UCSD-AML1 (cell line): ENCODE measurements around the gene PVALB.

Source experiments
- DNase-seq: peaks from one replicate; lab custom pipeline; 2025; ENCODE audit not compliant: unreplicated experiment; lab: John Stamatoyannopoulos, UW

Gene PVALB

DNA sequence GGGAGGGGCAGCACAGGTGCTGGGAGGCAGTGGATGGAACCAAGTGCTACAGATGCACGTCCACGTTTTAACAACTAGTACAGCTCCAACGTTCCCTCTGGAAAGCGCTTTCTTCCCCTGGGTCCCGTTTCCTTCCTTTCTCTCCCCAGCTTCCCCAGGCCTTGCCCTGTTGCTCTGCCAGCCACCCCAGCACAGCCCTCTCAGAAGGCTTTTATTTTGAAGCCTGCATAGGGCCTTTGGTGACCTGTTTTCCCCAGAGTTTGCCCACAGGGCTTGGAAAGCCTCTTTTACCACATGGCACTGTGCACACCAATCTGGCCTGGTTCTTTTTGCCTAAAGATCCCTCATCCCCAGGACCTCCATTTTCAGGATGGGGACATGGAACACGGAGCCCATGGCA is 30.1 kb upstream of the PVALB start:
- no peak for DNase-seq

- DNase-seq, result no peak
Measured at GRCh38 chr22:36846271-36846670, 29.4 kb upstream of the PVALB start.

- DNase-seq, result no peak
Measured at GRCh38 chr22:36840106-36840505, 23.3 kb upstream of the PVALB start.

- no peak for DNase-seq
Measured at GRCh38 chr22:36839356-36840073, 22.7 kb upstream of the PVALB start.

GRCh38 chr22:36838119-36839030 is 21.5 kb upstream of the PVALB start:
- DNase-seq, result no peak

- no peak for DNase-seq
Measured at GRCh38 chr22:36835903-36836302, 19.1 kb upstream of the PVALB start.

- no peak for DNase-seq
Measured at GRCh38 chr22:36833073-36833472, 16.2 kb upstream of the PVALB start.

DNA sequence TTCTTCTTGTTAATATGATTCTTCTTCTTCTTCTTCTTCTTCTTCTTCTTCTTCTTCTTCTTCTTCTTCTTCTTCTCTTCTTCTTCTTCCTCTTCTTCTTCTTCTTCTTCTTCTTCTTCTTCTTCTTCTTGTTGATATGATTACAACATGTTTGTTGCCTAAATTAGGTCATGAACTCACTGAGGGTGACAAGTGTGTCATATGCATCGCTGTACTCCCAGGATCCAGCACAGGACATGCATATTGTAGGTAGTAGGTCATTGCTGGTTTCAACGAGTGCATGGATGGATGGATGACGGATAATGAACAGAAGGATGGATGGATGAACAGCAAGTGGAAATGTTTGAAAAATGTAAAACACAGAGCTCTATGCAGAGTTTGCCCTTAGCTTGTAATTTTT is 14.9 kb upstream of the PVALB start:
- no peak for DNase-seq

DNA sequence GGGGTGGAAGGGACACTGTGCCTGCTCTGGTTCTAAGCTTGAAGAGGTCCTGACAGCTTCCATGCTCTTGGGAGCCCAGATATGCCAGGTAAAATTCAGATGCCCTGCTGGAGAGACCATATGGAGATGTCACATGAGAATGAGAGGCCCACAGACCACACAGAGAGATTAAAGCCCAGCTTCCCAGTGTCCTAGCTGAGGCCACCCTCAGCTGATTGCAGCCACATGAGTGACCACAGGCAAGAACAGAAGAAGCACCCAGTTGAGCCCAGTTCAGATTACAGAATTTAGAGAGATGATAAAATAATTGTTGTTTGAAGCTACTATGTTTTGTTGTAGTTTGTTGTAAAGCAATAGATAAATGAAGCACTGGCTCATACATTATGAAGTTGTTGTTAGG is 14.4 kb upstream of the PVALB start:
- no peak for DNase-seq

- no peak for DNase-seq
Measured at GRCh38 chr22:36830601-36831000, 13.8 kb upstream of the PVALB start.

DNA sequence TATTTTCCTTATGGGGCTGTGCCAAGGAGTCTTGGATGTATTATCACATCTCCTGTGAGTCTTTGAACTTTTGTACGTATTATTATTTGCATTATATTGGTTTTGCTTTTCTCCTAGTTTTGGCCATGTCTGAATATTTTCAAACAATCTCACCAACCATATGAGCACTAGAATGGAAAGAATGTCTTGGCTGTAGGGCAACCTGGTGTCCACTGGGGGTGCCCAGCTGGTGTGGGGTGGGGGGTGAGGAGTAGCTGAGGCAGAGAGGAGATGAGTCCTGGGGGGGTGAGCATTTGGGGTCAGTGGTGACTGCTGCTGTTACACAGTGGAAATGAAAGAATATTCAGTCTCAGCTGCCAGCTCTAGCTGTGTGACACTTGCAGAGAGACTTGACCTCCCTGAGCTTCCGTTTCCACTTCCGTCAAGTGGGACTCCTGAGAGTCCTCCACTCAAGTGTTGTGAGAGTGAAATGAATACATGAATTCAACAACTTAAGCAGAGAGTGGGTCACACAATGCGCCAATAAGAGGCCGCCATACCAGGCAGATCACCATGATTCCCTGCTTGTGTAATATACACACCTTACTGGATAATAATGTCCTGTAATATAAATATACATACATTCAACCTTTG is 12.7 kb upstream of the PVALB start:
- DNase-seq, result no peak

- DNase-seq, result no peak
Measured at GRCh38 chr22:36828815-36829214, 12.0 kb upstream of the PVALB start.

DNA sequence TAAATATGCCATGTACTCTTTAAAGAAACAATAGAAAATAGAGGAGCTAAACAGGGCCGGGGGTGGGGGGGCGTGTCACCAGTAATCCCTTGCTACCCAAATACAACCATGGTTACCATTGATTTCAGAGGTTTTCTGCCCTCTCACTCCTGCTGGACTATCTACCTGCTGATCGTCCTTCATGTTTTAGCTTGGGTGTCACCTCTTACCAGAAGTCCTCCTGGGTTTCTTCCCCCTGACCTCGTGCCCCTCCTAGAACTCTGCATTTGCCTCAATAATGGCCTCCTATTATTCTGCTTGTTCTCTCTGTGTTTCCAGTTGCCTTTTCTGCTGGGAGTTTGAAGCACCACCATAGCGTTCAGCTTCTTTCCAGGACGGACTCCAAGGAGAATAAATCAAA is 9.4 kb upstream of the PVALB start:
- no peak for DNase-seq

DNA sequence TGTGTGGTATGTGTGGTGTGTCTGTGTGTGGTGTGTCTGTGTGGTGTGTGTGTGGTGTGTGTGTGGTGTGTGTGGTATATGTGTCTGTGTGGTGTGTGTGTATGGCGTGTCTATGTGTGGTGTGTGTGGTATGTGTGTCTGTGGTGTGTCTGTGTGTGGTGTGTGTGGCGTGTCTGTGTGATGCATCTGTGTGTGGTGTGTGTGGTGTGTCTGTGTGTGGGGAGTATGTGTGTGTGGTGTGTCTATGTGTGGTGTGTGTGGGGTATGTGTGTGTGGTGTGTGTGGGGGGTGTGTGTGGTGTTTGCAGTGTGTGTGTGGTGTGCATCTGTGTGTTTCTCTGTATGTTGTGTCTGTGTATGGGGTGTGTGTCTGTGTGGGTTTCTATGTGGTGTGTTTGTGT is 7.8 kb upstream of the PVALB start:
- no peak for DNase-seq

- no peak for DNase-seq
Measured at GRCh38 chr22:36823186-36823839, 6.5 kb upstream of the PVALB start.

DNA sequence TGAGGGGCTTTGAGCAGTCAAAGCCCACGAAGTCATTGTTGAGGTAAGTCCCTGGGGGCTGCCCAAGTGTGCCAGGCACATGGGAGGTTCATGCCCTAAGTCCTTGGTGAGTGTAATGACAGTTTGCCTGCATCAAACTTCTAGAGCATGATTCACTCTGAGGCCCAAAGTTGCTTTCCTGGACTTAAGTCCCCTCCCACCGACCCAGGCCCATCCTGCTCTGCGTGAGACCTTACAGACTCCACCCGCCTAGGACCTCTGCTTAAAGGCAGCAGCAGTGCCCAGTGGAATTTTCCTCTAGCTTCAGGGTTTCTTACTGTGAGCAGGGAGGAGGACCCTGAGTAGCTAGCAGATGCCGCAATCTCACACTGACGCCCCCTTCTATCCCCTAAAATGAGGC is 5.7 kb upstream of the PVALB start:
- no peak for DNase-seq

DNA sequence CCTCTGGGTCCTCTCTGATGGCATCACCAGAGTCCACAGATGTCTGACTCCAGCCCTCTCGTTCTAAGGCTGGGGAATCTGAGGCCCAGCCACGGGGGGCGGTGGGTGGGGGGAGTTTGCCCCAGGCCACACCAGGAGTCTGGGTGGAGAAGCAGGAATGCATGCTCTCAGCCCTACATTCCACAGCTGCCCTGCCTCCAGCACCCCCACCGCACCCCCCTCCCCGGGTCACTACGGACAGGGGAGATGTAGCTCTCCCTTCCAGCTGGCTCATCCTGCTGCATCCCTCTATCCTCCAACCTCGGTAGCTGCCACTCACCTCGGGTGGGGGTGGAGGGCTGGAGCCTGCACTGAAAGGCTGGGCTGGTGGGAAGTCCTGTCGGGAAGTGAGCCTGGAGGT is 2.3 kb upstream of the PVALB start:
- no peak for DNase-seq

DNA sequence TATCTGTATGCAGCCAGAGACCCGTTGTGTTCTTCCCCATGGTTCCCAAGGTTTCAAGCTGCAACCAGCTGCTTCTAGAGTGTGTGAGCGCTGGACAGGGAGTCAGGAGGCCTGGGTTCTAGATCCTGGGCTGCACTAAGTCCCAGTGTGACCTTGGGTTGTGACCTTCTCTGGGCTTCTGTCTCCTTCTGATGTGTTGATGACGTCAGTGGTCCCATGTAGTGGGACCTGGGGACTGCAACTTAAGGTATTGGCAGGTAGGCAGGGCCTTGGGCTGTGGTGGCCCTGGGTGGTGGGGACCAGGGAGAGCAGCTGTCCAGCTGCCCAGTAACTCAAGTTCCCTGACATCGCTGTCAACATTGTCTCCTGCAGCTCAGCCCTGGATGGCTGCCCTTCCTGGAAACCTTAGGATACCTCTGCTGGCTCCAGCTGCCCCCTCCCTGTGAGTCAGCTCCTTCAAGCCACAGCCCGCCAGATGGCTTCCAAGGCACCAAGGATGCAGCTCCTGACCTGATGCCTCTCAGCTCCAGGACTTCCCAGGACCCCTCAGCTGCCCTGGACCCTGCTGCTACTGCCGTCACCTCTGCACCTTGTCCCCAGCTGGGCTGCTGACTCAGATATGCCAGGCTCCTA is 1.3 kb upstream of the PVALB start:
- no peak for DNase-seq

- no peak for DNase-seq
Measured at GRCh38 chr22:36817525-36817848, 652 bp upstream of the PVALB start.

DNA sequence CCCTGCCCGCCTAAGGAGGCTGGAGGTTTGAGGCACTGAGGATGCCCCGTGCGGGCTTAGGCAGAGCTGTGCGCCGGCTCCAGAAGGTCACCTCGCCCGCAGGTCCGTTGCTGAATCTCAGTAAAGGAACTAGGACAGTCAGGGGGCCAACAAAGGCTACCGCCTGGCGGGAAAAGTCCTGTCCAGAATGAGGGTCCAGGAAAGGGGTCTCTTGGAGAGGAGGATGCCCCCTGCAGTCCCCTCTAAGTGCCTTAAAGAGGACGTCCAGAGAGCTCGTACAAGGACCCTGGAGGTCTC is 548 bp downstream of the PVALB start:
- no peak for DNase-seq

DNA sequence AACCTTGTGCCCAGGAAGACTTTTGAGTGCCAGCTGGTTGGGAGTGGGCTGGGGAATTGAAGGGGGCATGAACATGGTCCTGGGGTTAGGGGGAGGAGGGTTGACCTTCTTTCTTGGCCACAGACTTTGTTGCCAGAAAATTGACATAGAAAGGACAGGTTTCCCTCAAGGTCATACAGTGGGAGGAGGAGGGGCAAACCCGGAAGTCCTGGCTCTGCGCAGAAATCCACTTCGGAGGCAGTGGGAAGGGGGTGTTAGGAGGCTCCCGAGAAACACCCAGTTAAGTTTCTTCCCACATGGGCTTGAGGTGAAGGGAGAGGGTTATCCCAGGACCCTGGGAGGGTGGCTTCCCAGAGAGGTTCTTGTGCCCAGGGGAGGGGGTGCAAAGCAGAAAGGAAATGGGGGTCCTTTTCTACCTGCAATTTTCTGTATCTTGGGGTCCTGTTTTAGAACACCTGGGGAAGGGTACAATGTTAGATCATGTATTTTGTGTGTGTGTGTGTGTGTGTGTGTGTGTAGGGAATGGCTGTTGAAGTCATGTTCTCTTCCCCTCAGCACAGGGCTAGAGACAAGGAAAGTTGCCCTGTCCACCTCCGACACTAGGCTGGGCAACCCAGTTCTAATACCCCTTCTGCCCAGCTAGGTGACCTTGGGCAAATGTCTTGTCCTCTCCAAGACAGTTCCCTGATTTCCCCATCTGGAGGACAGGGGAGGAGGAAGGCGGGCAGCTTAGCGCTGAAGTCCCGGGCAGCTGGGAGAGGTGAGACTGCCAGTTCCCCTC is 1.1 kb downstream of the PVALB start:
- DNase-seq, result no peak
